Adipose tissue (tissue), 3 donors: ENCODE data around the gene NCAM1. TPM values are rescaled to one million over a fixed set of nuclear protein-coding genes. Genes with fewer than 3 reads are reported as not detected.

Source experiments
- H3K27ac ChIP-seq: one replicate; pipeline ENCODE4 v1.5.1; 2013; ENCODE audit warnings: low read depth, low read length
- WGBS, 3 donors: extraction: QIAGEN DNeasy Blood & Tissue Kit; methylation state at CpG; one replicate each; pipeline ENCODE4 v1.1.7; 2013; 5-methylcytosine and 5-hydroxymethylcytosine counted together
- polyA plus RNA-seq, 3 donors: library from polyadenylated mRNA; stranded (reverse); fragments of 200-250 nt; gene quantifications; one replicate each; pipeline ENCODE4 v1.2.3, GENCODE V29; 2013
- donor health status: healthy with polysubstance abuse.
- donor health status: Bipolar disorder and iron deficiency.
- donor health status: healthy.

The NCAM1 gene
- polyA plus RNA-seq, 3 donors = 1.4 to 2.7 (median 2.3) TPM

DNA sequence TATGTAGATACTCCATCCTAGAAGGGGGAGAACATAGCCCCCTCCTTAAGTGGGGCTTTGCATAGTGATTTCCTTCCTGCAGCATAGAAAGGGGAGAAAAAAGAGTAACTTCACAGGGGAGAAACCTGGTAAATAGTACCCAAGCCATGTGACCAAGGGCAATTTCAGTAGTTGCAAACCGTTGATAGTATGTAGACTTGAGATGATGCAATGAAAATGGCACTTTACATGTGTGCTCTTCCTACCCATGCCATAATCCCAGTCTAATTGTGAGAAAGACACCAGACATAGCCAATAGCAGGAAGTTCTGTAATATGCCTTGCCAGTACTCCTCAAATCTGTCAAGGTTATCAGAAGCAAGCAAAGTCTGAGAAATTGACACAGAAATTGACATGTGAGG lies 104.1 kb downstream of the NCAM1 start:
- no peak overlapping the region for H3K27ac ChIP-seq
- WGBS, 3 donors = 29 to 66% (median 65%) methylated on average over 1 of the region's 1 CpG

DNA sequence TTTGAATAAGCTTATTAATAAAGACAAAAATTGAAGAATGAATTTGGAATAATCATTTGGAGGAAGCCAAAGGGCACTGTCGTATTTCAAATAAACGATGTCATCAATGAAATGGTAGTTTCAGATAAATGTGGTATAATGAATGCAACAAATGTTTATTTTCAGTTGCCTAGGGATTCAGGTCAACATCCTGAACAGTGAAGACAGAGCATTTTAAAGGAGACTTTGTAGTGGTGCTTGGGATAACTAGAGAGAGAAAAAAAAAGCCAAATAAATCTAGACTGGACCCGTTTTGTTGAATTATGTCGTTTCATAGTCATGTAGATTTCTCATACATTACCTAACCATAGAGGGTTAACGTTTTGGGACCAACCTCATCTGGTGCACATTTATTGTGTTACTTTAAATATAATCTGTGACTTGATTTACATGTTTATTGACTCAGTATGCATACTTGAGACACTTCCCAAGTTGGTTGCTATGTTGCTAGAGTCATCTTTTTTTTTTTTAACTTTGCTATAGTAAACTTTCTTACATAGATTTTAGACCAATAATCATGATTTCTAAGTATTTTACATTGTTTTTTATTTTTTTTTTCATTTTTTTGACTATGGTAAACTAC lies 111.1 kb downstream of the NCAM1 start:
- no peak overlapping the region for H3K27ac ChIP-seq
- 65 to 70% (median 68%) methylated on average over 5 of the region's 5 CpGs for WGBS, 3 donors

- 56 to 84% (median 82%) methylated on average over 3 of the region's 3 CpGs for WGBS, 3 donors
- no peak overlapping the region for H3K27ac ChIP-seq
Observed at GRCh38 chr11:113073290-113073953, 112.2 kb downstream of the NCAM1 start.

DNA sequence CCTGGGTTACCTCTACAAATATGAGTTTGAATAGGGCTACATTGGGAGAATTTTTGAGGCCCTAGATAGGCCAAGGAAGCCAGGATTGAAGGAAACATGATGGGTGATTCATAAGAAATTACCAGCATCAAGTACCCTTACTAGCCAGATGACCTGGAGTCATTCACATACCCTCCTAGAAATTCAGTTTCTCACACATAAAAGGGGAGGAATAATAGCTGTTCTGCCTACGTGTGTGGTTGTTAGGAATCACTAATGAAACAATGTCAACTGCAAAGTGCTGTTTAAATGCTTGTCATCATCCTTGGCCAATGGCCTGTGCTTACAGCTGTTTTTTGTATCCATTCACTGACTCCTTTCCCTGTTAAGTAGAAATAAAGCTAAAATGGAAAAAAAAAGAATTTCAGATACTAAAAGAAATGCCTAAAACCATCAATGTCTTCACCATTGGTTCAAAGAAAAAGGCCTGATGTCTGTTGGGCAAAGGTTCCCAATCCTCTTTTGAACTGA lies 114.4 kb downstream of the NCAM1 start:
- no peak overlapping the region for H3K27ac ChIP-seq
- WGBS, 3 donors = 47 to 67% (median 48%) methylated on average over 1 of the region's 1 CpG

- no peak overlapping the region for H3K27ac ChIP-seq
- WGBS, 3 donors = 89 to 93% (median 90%) methylated on average over 6 of the region's 6 CpGs
Observed at GRCh38 chr11:113077379-113077778, 116.2 kb downstream of the NCAM1 start.

DNA sequence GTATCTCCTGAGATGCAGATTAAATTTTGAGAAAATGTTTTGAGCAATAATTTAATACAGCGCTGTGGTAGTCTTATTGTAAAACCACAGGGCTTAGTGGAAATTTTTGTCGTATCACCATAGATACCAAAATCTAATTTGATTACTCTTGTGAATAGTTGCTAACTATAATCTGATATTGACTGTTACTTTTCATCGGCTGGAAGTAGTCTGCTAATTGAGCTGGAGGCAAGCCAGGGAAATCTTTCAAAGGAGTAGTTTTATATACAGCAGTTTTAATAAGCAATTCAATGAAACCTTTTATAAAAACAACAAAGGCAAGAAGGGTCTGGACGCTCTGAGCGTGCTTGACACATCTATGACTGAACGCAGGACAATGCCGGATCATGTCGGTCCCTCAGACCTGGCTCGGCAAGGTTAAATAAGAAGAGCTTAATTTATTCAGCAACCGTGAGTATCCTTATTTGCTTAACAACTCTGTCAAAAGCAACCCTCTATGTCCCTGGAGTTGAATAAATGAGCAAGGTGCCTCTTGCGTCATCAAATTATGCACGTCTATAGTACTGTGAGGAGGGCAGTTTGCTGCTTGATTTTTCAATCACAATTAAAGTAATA lies 121.2 kb downstream of the NCAM1 start:
- WGBS, 3 donors = 50 to 86% (median 78%) methylated on average over 12 of the region's 12 CpGs
- H3K27ac ChIP-seq = no peak overlapping the region

- no peak overlapping the region for H3K27ac ChIP-seq
- WGBS, 3 donors = 58 to 71% (median 64%) methylated on average over 3 of the region's 3 CpGs
Observed at GRCh38 chr11:113083571-113083970, 122.4 kb downstream of the NCAM1 start.

DNA sequence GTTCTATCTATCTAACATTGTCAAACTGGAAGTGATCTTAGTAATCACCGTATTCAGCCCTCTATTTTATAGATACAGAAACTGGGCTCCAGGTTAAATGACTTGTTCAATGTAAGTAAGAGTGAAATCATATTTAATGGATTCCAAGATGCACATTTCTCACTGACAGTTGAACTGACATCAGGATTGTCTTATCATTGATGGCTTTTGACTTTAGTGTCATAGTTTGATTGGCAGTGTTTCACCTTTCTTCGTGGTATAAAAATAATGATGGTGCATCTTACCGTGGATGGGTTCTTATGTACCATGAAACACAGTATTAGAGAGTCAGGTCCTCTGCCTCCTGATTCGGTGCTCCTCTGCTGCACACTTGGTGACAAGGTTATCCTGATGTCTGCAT lies 123.1 kb downstream of the NCAM1 start:
- WGBS, 3 donors = 81 to 87% (median 82%) methylated on average over 4 of the region's 4 CpGs
- H3K27ac ChIP-seq = no peak overlapping the region

DNA sequence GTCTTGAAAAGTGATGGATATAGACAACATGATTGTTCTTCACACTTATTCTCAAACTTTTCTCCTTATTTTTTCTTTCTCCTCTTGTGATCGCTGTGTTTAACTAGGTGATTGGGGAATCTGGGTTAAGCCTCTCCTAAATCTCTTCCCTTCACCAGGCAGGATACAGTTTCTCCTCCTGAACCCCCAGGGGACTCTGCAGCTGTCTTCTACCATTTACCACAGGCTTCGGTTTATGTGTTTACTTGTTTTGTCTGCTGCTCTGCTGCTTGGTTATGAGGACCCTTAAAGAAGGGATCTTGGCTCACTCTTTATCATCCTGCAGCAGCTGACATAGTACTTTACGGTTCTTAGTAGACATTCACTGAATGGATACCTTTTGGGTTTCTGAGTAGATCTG lies 124.2 kb downstream of the NCAM1 start:
- 72 to 77% (median 76%) methylated on average over 3 of the region's 3 CpGs for WGBS, 3 donors
- no peak overlapping the region for H3K27ac ChIP-seq

GRCh38 chr11:113087706-113088105 lies 126.5 kb downstream of the NCAM1 start:
- no peak overlapping the region for H3K27ac ChIP-seq
- 79 to 80% (median 79%) methylated on average over 4 of the region's 4 CpGs for WGBS, 3 donors

- WGBS, 3 donors = 64 to 75% (median 66%) methylated on average over 4 of the region's 4 CpGs
- H3K27ac ChIP-seq = no peak overlapping the region
Observed at GRCh38 chr11:113090716-113091480, 129.7 kb downstream of the NCAM1 start.

DNA sequence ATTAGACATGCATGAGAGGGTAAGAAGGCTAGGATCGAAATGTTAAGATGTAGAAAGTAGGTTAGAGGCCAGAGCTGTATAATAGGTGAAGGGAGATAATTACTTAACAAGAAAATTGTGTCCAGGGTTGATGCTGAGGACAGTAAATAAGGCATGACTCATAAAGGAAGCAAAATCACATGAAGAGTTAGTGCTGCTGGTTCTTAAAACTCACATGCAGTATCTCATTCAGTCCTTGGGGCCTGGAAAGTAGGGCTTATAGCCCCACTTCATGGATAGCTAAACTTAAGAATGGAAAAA lies 130.2 kb downstream of the NCAM1 start:
- WGBS, 3 donors = 46 to 65% (median 58%) methylated on average over 1 of the region's 1 CpG
- no peak overlapping the region for H3K27ac ChIP-seq

GRCh38 chr11:113096648-113097047 lies 135.4 kb downstream of the NCAM1 start:
- no peak overlapping the region for H3K27ac ChIP-seq
- WGBS, 3 donors = 52 to 68% (median 63%) methylated on average over 1 of the region's 1 CpG

GRCh38 chr11:113103932-113104690 lies 142.9 kb downstream of the NCAM1 start:
- 46 to 68% (median 57%) methylated on average over 8 to 9 of the region's 9 CpGs for WGBS, 3 donors
- H3K27ac ChIP-seq = no peak overlapping the region

- 26 to 70% (median 63%) methylated on average over 4 of the region's 4 CpGs for WGBS, 3 donors
- no peak overlapping the region for H3K27ac ChIP-seq
Observed at GRCh38 chr11:113104691-113105251, 143.6 kb downstream of the NCAM1 start.

DNA sequence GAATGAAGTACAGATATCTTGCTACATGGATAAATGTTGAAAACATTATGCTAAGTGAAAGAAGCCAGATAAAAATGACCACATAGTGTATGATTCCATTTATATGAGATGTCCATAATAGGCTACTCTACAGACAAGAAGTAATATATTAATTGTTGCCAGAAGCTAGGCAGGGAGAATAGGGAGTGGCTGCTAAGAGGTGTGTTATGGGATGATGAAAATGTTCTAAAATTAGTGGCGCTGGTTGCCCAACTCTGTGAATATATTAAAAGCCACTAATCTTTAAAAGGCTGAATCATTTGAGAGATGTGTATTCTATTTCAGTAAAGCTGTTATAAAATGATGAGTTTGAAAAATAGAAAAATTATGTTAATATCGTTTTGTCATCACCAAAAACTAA lies 144.4 kb downstream of the NCAM1 start:
- 86 to 93% (median 89%) methylated on average over 2 of the region's 2 CpGs for WGBS, 3 donors
- H3K27ac ChIP-seq = no peak overlapping the region

DNA sequence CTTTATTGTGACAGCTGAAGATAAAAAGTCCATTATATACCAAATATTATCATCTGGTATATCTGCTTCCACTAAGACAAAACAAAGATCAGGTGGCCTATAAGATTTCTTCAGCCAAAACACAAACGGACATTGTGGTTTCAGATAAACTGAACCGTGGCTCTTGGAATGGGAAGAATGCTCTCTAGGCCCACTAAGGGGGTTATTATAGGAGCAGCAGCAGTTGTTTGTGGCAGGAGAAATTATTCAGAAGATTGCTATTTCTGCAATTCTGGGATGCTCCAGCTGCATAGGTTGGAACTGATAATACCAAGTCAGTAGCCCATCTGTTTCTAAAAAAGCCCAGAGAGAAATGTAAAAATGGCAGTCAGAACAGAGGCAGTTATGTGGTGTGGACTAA lies 145.3 kb downstream of the NCAM1 start:
- H3K27ac ChIP-seq = no peak overlapping the region
- 71 to 80% (median 76%) methylated on average over 2 of the region's 2 CpGs for WGBS, 3 donors

DNA sequence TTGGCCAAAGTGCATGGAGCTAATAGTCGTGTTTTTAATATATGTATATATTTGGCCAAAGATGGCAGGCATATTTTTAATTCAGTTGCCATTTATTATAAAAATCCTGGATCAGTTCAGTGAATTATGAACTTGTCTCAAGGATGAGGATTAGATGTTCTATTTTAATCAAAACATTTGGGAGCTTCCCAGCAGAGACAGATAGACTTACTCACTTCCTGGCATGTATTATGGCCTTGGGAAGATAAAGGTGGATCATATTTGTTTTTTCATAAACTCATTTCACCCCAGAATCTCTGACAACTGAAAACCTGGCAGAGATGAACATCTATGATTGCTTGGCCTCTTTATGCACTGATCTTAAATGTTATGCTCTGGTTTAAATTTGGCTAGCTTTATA lies 148.8 kb downstream of the NCAM1 start:
- whole genome bisulfite sequencing, 3 donors = 30 to 71% (median 68%) methylated on average over 1 of the region's 1 CpG
- H3K27ac ChIP-seq = no peak overlapping the region
